A673 (cell line): ENCODE results near the gene CUX1.

Source experiments
- EZH2 ChIP-seq: fragments of 200-600 bp; sonication (generic); IDR thresholded peaks from 2 replicates; pipeline ENCODE4 v1.6.1; 2017; ENCODE audit warnings: borderline replicate concordance, low read depth, mild to moderate bottlenecking, mixed read lengths, antibody characterized with exemption, low read length; ENCODE audit not compliant: poor library complexity, severe bottlenecking
- TF ChIP-seq, protein P1 (sequence below): fragments of 300-800, 200-600 bp; sonication (generic); conservative IDR thresholded peaks from 2 replicates; pipeline ENCODE4 v1.5.1; 2017; ENCODE audit warnings: low read depth, mild to moderate bottlenecking, antibody characterized with exemption, low read length, moderate library complexity, mixed read lengths

- TF ChIP-seq EZH2, result no peak
- TF ChIP-seq, protein P1, sequence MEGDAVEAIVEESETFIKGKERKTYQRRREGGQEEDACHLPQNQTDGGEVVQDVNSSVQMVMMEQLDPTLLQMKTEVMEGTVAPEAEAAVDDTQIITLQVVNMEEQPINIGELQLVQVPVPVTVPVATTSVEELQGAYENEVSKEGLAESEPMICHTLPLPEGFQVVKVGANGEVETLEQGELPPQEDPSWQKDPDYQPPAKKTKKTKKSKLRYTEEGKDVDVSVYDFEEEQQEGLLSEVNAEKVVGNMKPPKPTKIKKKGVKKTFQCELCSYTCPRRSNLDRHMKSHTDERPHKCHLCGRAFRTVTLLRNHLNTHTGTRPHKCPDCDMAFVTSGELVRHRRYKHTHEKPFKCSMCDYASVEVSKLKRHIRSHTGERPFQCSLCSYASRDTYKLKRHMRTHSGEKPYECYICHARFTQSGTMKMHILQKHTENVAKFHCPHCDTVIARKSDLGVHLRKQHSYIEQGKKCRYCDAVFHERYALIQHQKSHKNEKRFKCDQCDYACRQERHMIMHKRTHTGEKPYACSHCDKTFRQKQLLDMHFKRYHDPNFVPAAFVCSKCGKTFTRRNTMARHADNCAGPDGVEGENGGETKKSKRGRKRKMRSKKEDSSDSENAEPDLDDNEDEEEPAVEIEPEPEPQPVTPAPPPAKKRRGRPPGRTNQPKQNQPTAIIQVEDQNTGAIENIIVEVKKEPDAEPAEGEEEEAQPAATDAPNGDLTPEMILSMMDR, result no peak
Measured at GRCh38 chr7:101782896-101783295, 34.5 kb upstream of the CUX1 start.
